ENCODE measurements around the gene CEP85.

GRCh38 chr1:26200413-26200812 lies 33.6 kb upstream of the CEP85 start:
- TF ChIP-seq CTCF (IDR thresholded peaks at IDR 0.05; ENCODE audit: low read depth, low read length, missing input control) (no peak), YY1 (IDR thresholded peaks at IDR 0.05) (no peak), JUND (IDR thresholded peaks at IDR 0.05) (no peak), ATF3 (IDR thresholded peaks at IDR 0.05) (no peak), RXRA (IDR thresholded peaks at IDR 0.05) (no peak), TAF1 (conservative IDR thresholded peaks at IDR 0.05) (no peak), GABPA (IDR thresholded peaks at IDR 0.05 in 1 of 2, conservative IDR thresholded peaks at IDR 0.05 in 1 of 2) (no peak), EGR1 (IDR thresholded peaks at IDR 0.05; ENCODE audit: low read depth in 2 of 2) (no peak), NR2F2 (IDR thresholded peaks at IDR 0.05) (no peak), RAD21 (IDR thresholded peaks at IDR 0.05) (no peak), FOXA1 (IDR thresholded peaks at IDR 0.05) (no peak), ZBTB33 (IDR thresholded peaks at IDR 0.05) (no peak), HNF4A (conservative IDR thresholded peaks at IDR 0.05) (no peak)
